ENCODE measurements around the gene SGSM2. TPM values are rescaled to one million over a fixed set of nuclear protein-coding genes. Genes with fewer than 3 reads are reported as not detected.
A peak's percentile ranks its signal among the peaks of the same experiment; 100 is the strongest.
"Not testable (repeated sequence)": the region's sequence is repeated elsewhere in the genome, so short reads cannot be mapped to it uniquely, and the experiment has no call there.

SGSM2 gene
- total RNA-seq, 1 donor from 2014 or later = 19.8 TPM

DNA sequence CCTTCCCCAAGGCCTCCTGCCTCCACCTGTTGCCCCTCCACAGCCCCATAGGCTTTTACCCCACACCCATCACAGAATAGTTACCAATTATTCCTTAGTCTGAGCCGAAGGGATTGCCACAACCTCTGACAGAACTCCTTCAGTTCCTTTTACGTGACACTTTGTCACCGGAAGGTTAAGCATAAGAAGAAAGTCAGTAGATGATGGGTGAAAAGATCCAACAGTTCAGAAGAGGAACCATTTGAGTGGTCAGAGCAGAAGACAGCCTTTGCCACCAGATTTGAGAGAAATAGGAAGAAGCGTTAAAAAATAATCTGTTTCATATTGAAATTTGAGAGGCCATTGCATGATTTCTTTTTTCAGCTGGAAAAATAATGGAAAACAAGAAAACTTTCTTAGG, 32.4 kb upstream of the SGSM2 start:
- no peak overlapping the region for H3K27ac ChIP-seq (ENCODE audit: low read depth, low read length)
- H3K9ac ChIP-seq (ENCODE audit: low read depth in 1 of 3, low read length in 3 of 3) = no peak overlapping the region

DNA sequence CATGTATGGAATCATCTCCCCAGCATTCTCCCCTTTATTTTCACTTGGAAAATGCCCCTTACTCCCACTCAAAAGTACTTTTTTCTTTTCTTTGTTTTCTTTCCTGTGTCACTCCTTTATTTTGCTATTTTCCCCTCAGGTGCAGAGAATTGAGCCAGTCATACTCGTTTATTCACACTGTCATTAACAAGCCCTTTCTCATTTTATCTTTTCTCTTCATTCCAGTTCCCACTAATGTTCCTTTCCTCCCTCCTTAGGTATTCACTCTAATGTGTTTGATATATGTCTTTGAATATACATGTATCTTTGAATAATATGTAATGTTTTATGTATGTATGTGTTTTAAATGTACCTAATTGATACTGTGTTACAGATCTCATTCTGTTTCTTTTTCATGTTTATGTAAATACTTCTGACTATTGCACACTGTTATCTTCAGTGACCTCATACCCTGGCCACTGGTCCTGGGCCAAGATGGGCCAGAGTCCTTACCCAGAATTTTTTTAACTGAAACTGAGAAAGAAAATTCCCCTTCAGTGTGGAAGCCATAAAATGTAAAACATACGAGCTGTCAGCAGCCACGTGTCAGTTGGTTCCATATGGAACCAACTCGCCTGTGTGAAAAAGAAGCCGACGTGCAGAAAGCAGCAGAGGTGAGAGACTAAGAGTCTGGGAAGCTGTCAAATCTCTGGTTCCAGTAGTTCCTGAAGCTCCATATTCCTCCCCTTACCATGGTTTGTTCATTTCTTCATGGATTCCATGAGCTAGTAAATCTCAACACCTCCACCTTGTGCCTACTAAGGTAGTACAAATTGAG, 27.8 kb upstream of the SGSM2 start:
- Histone ChIP-seq H3K27ac (ENCODE audit: low read depth, low read length) (no peak overlapping the region), H3K27me3 (ENCODE audit: control insufficient read depth in 3 of 3, insufficient read depth in 3 of 3, low read length in 3 of 3) (no peaks in the 10 kb centered on the region), H3K36me3 (ENCODE audit: control insufficient read depth in 3 of 3, insufficient read depth in 3 of 3, low read length in 3 of 3) (no peaks in the 10 kb centered on the region), H3K9ac (ENCODE audit: low read depth in 1 of 3, low read length in 3 of 3) (no peak overlapping the region), H3K4me1 (ENCODE audit: control insufficient read depth in 3 of 3, insufficient read depth in 3 of 3, low read length in 3 of 3) (no peaks in the 10 kb centered on the region), H3K4me3 (ENCODE audit: low read length in 3 of 3) (no peak overlapping the region), H3K9me3 (ENCODE audit: control insufficient read depth in 3 of 3, low read length in 3 of 3) (no peaks in the 10 kb centered on the region)

More for the DNA sequence above, 32.4 kb upstream of the SGSM2 start:
- Histone ChIP-seq H3K27me3 (ENCODE audit: control insufficient read depth in 3 of 3, insufficient read depth in 3 of 3, low read length in 3 of 3) (no peaks in the 10 kb centered on the region), H3K4me1 (ENCODE audit: control insufficient read depth in 3 of 3, insufficient read depth in 3 of 3, low read length in 3 of 3) (peaks cover 9 to 17% (median 11%) of the 10 kb centered on the region in 3 donors), H3K4me3 (ENCODE audit: low read length in 3 of 3) (no peak overlapping the region), H3K9me3 (ENCODE audit: control insufficient read depth in 3 of 3, low read length in 3 of 3) (no peaks in the 10 kb centered on the region), H3K36me3 (ENCODE audit: control insufficient read depth in 3 of 3, insufficient read depth in 3 of 3, low read length in 3 of 3) (peaks cover under 1 to 9% (median 4%) of the 10 kb centered on the region in 3 donors)

DNA sequence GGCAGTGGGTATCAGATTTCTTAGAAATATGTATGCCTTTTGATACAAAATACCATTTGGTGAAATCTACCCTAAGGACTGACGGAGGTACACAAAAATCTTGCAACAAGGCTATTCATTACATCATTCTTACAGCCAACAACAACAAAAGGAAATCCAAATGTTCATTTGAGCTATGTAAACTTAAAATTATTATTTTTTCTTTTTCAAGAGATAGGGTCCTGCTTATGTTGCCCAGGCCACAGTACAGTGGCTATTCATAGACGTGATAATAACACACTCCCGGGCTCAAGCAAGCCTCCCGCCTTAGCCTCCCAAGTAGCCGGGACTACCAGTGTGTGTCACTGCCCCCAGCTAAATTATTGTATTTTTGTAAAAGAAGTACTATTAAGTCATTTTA, 24.6 kb upstream of the SGSM2 start:
- no peaks in the 10 kb centered on the region for H3K9me3 ChIP-seq (ENCODE audit: control insufficient read depth in 3 of 3, low read length in 3 of 3)

GRCh38 chr17:2316916-2317205, 20.4 kb upstream of the SGSM2 start:
- H3K27ac ChIP-seq (ENCODE audit: low read depth, low read length); H3K9me3 ChIP-seq (ENCODE audit: control insufficient read depth in 3 of 3, low read length in 3 of 3); H3K9ac ChIP-seq (ENCODE audit: low read depth in 1 of 3, low read length in 3 of 3); H3K27me3 ChIP-seq (ENCODE audit: control insufficient read depth in 3 of 3, insufficient read depth in 3 of 3, low read length in 3 of 3); H3K4me1 ChIP-seq (ENCODE audit: control insufficient read depth in 3 of 3, insufficient read depth in 3 of 3, low read length in 3 of 3); H3K4me3 ChIP-seq (ENCODE audit: low read length in 3 of 3); H3K36me3 ChIP-seq (ENCODE audit: control insufficient read depth in 3 of 3, insufficient read depth in 3 of 3, low read length in 3 of 3): not testable (repeated sequence)

More for the DNA sequence above, 24.6 kb upstream of the SGSM2 start:
- H3K4me3 ChIP-seq (ENCODE audit: low read length in 3 of 3) = no peak overlapping the region
- H3K4me1 ChIP-seq (ENCODE audit: control insufficient read depth in 3 of 3, insufficient read depth in 3 of 3, low read length in 3 of 3) = no peaks in the 10 kb centered on the region
- no peaks in the 10 kb centered on the region for H3K27me3 ChIP-seq (ENCODE audit: control insufficient read depth in 3 of 3, insufficient read depth in 3 of 3, low read length in 3 of 3)
- H3K27ac ChIP-seq (ENCODE audit: low read depth, low read length) = no peak overlapping the region
- no peak overlapping the region for H3K9ac ChIP-seq (ENCODE audit: low read depth in 1 of 3, low read length in 3 of 3)
- no peaks in the 10 kb centered on the region for H3K36me3 ChIP-seq (ENCODE audit: control insufficient read depth in 3 of 3, insufficient read depth in 3 of 3, low read length in 3 of 3)

GRCh38 chr17:2317796-2318195, 19.5 kb upstream of the SGSM2 start:
- no peak overlapping the region for H3K9ac ChIP-seq (ENCODE audit: low read depth in 1 of 3, low read length in 3 of 3)
- no peaks in the 10 kb centered on the region for H3K9me3 ChIP-seq (ENCODE audit: control insufficient read depth in 3 of 3, low read length in 3 of 3)
- H3K4me1 ChIP-seq (ENCODE audit: control insufficient read depth in 3 of 3, insufficient read depth in 3 of 3, low read length in 3 of 3) = no peaks in the 10 kb centered on the region
- H3K36me3 ChIP-seq (ENCODE audit: control insufficient read depth in 3 of 3, insufficient read depth in 3 of 3, low read length in 3 of 3) = peaks cover 2 to 7% (median 4%) of the 10 kb centered on the region in 3 donors
- H3K4me3 ChIP-seq (ENCODE audit: low read length in 3 of 3) = no peak overlapping the region
- no peaks in the 10 kb centered on the region for H3K27me3 ChIP-seq (ENCODE audit: control insufficient read depth in 3 of 3, insufficient read depth in 3 of 3, low read length in 3 of 3)
- no peak overlapping the region for H3K27ac ChIP-seq (ENCODE audit: low read depth, low read length)

DNA sequence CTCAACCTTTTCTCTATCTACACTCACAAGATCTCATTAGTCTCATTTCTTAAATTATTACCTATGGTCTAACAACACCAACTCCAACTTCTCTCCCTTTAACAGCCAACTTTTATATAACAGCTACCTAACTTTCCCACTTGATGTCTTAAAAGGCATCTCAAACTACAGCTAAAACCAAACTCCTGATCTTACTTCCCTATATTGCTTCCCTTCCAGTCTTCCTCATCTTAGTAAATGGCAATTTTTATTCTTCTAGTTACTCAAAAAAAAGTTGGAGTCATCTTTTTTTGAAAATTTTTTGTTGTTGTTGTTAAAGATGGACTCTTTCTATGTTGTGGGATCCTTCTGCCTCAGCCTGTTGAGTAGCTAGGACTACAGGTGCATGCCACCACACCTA, 18.2 kb upstream of the SGSM2 start:
- Histone ChIP-seq H3K9ac (ENCODE audit: low read depth in 1 of 3, low read length in 3 of 3) (no peak overlapping the region), H3K36me3 (ENCODE audit: control insufficient read depth in 3 of 3, insufficient read depth in 3 of 3, low read length in 3 of 3) (peaks cover 15 to 20% (median 16%) of the 10 kb centered on the region in 3 donors), H3K9me3 (ENCODE audit: control insufficient read depth in 3 of 3, low read length in 3 of 3) (no peaks in the 10 kb centered on the region), H3K27ac (ENCODE audit: low read depth, low read length) (no peak overlapping the region), H3K4me3 (ENCODE audit: low read length in 3 of 3) (no peak overlapping the region), H3K27me3 (ENCODE audit: control insufficient read depth in 3 of 3, insufficient read depth in 3 of 3, low read length in 3 of 3) (no peaks in the 10 kb centered on the region), H3K4me1 (ENCODE audit: control insufficient read depth in 3 of 3, insufficient read depth in 3 of 3, low read length in 3 of 3) (no peaks in the 10 kb centered on the region)

GRCh38 chr17:2321399-2321798, 15.9 kb upstream of the SGSM2 start:
- H3K9me3 ChIP-seq (ENCODE audit: control insufficient read depth in 3 of 3, low read length in 3 of 3) = no peaks in the 10 kb centered on the region
- H3K27ac ChIP-seq (ENCODE audit: low read depth, low read length) = no peak overlapping the region
- no peak overlapping the region for H3K9ac ChIP-seq (ENCODE audit: low read depth in 1 of 3, low read length in 3 of 3)
- H3K4me1 ChIP-seq (ENCODE audit: control insufficient read depth in 3 of 3, insufficient read depth in 3 of 3, low read length in 3 of 3) = no peaks in the 10 kb centered on the region
- H3K36me3 ChIP-seq (ENCODE audit: control insufficient read depth in 3 of 3, insufficient read depth in 3 of 3, low read length in 3 of 3) = peaks cover 32 to 40% (median 34%) of the 10 kb centered on the region in 3 donors
- H3K4me3 ChIP-seq (ENCODE audit: low read length in 3 of 3) = no peak overlapping the region
- H3K27me3 ChIP-seq (ENCODE audit: control insufficient read depth in 3 of 3, insufficient read depth in 3 of 3, low read length in 3 of 3) = no peaks in the 10 kb centered on the region

DNA sequence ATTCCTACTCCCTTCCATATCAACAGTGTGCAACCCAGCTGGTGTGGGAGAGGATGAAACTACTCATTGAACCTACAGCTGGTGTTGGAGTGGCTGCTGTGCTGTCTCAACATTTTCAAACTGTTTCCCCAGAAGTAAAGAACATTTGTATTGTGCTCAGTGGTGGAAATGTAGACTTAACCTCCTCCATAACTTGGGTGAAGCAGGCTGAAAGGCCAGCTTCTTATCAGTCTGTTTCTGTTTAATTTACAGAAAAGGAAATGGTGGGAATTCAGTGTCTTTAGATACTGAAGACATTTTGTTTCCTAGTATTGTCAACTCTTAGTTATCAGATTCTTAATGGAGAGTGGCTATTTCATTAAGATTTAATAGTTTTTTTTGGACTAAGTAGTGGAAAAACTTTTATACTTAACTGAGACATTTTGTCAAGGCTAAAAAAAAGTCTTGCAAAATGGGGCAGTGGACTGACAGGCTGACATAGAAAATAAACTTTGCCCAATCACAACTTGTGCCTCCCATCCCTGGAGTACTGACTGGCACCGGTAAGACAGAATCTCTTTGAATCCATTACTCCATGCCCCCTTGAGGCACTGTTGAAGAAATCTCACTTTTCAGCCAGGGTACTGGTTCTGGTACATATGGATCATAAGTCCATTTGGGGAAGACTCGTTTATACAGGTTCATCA, 13.5 kb upstream of the SGSM2 start:
- Histone ChIP-seq H3K36me3 (ENCODE audit: control insufficient read depth in 3 of 3, insufficient read depth in 3 of 3, low read length in 3 of 3) (peaks cover 38 to 48% (median 43%) of the 10 kb centered on the region in 3 donors), H3K4me3 (ENCODE audit: low read length in 3 of 3) (no peak overlapping the region), H3K27ac (ENCODE audit: low read depth, low read length) (no peak overlapping the region), H3K4me1 (ENCODE audit: control insufficient read depth in 3 of 3, insufficient read depth in 3 of 3, low read length in 3 of 3) (no peaks in the 10 kb centered on the region), H3K27me3 (ENCODE audit: control insufficient read depth in 3 of 3, insufficient read depth in 3 of 3, low read length in 3 of 3) (no peaks in the 10 kb centered on the region), H3K9me3 (ENCODE audit: control insufficient read depth in 3 of 3, low read length in 3 of 3) (no peaks in the 10 kb centered on the region), H3K9ac (ENCODE audit: low read depth in 1 of 3, low read length in 3 of 3) (no peak overlapping the region)

GRCh38 chr17:2331303-2331702, 6.0 kb upstream of the SGSM2 start:
- Histone ChIP-seq H3K27ac (ENCODE audit: low read depth, low read length) (no peak overlapping the region), H3K4me3 (ENCODE audit: low read length in 3 of 3) (no peak overlapping the region), H3K9me3 (ENCODE audit: control insufficient read depth in 3 of 3, low read length in 3 of 3) (no peaks in the 10 kb centered on the region), H3K4me1 (ENCODE audit: control insufficient read depth in 3 of 3, insufficient read depth in 3 of 3, low read length in 3 of 3) (peaks cover 9 to 23% (median 11%) of the 10 kb centered on the region in 3 donors), H3K36me3 (ENCODE audit: control insufficient read depth in 3 of 3, insufficient read depth in 3 of 3, low read length in 3 of 3) (peaks cover 63 to 72% (median 64%) of the 10 kb centered on the region in 3 donors), H3K9ac (ENCODE audit: low read depth in 1 of 3, low read length in 3 of 3) (no peak overlapping the region), H3K27me3 (ENCODE audit: control insufficient read depth in 3 of 3, insufficient read depth in 3 of 3, low read length in 3 of 3) (no peaks in the 10 kb centered on the region)

GRCh38 chr17:2335726-2336214, 1.5 kb upstream of the SGSM2 start:
- no peaks in the 10 kb centered on the region for H3K27me3 ChIP-seq (ENCODE audit: control insufficient read depth in 3 of 3, insufficient read depth in 3 of 3, low read length in 3 of 3)
- peak overlapping the region; percentile 91 to 99 (median 99) for H3K4me3 ChIP-seq (ENCODE audit: low read length in 3 of 3)
- H3K36me3 ChIP-seq (ENCODE audit: control insufficient read depth in 3 of 3, insufficient read depth in 3 of 3, low read length in 3 of 3) = peaks cover 41 to 44% (median 42%) of the 10 kb centered on the region in 3 donors
- peak overlapping the region; percentile 92 to 93 (median 93) for H3K9ac ChIP-seq (ENCODE audit: low read depth in 1 of 3, low read length in 3 of 3)
- H3K27ac ChIP-seq (ENCODE audit: low read depth, low read length) = peak overlapping the region; percentile 86
- H3K9me3 ChIP-seq (ENCODE audit: control insufficient read depth in 3 of 3, low read length in 3 of 3) = no peaks in the 10 kb centered on the region
- H3K4me1 ChIP-seq (ENCODE audit: control insufficient read depth in 3 of 3, insufficient read depth in 3 of 3, low read length in 3 of 3) = peaks cover 16 to 36% (median 19%) of the 10 kb centered on the region in 3 donors
